Esophagus squamous epithelium (tissue), 5 donors: ENCODE measurements around the gene TXNDC2. TPM values are rescaled to one million over a fixed set of nuclear protein-coding genes. Genes with fewer than 3 reads are reported as not detected.

Experiments
- DNase-seq: peaks from one replicate; lab custom pipeline; 2025; lab: John Stamatoyannopoulos, UW
- H3K27ac ChIP-seq, 4 donors: fragments of 200-600 bp; sonication (generic); one replicate each; pipeline ENCODE4 v1.5.1; 2016 to 2019; ENCODE audit warnings: mild to moderate bottlenecking in 1 of 4
- H3K27me3 ChIP-seq, 4 donors: fragments of 200-600 bp; sonication (generic); 1 replicate in 3 of 4; 2 replicates in 1 of 4; pipeline versions ENCODE4 v1.5.1 to v1.6.0; 2017 to 2021; ENCODE audit warnings: antibody characterized with exemption in 1 of 4
- H3K36me3 ChIP-seq, 3 donors: fragments of 200-600 bp; sonication (generic); one replicate each; pipeline ENCODE4 v1.5.1; 2016 to 2019
- H3K4me1 ChIP-seq, 3 donors: fragments of 200-600 bp; sonication (generic); one replicate each; pipeline ENCODE4 v1.5.1; 2017 to 2019
- H3K4me3 ChIP-seq, 4 donors: fragments of 200-600 bp; sonication (generic); 1 replicate in 3 of 4; 2 replicates in 1 of 4; pipeline ENCODE4 v1.5.1; 2016 to 2019; ENCODE audit warnings: mild to moderate bottlenecking in 2 of 4, moderate library complexity in 1 of 4
- H3K9me3 ChIP-seq, 3 donors: fragments of 200-600 bp; sonication (generic); one replicate each; pipeline ENCODE4 v1.5.1; 2016 to 2019
- POLR2A ChIP-seq, 4 donors: fragments of 450-650 bp; IDR thresholded peaks; one replicate each; pipeline ENCODE4 v1.6.1; 2017; ENCODE audit warnings: antibody characterized with exemption in 4 of 4, mild to moderate bottlenecking in 4 of 4, moderate library complexity in 3 of 4
- WGBS, 2 donors: methylation state at CpG; one replicate each; pipeline ENCODE4 v1.1.5; 2018; 5-methylcytosine and 5-hydroxymethylcytosine counted together
- intact Hi-C: fragments of 100-400 bp; cut with DNase I; formaldehyde crosslinking; loops from one replicate; pipeline ENCODE4 v1.15.0; 2022
- total RNA-seq, 4 donors: library from RNA; depleted of rRNA; stranded (reverse); fragments of >200 nt; gene quantifications; one replicate each; pipeline ENCODE4 v1.1.0, GENCODE V29; 2016
- TF ChIP-seq, protein P1 (sequence below), 6 experiments: fragments of 450-650 bp in 4 of 6; fragments of 200-600 bp in 2 of 6; sonication (generic) in 2 of 6; IDR thresholded peaks; one replicate each; pipeline ENCODE4 v1.5.1; 2016 to 2019; ENCODE audit warnings: antibody characterized with exemption in 6 of 6, mild to moderate bottlenecking in 4 of 6, moderate library complexity in 4 of 6
- donor health status: DM: yes; HTN: yes; CAD: no.

Gene TXNDC2
- total RNA-seq, 4 donors from 2014 or later = 0.09 TPM; not detected in 3

DNA sequence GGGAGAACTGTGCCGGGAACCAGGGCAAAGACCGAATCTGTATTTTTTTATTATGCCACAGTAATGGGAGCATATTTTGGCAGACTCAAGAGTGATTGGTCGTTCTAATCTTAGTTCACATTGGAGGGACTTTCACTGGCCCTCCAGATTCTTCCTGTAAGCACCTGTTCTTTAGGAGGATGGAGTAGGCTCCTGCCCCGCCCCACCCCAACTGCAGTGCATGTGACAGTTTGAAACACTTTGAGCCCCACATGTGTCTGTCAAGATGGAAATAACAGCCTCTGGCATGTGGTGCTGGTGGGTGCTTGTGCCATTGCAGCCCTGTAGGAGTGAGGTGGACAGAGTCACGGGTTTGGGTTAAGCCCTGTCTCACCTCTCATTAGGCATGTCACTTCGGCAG lies 43.3 kb upstream of the TXNDC2 start:
- 88 to 99% methylated on average over 6 of the region's 6 CpGs for WGBS, 2 donors
- H3K27me3 ChIP-seq = no peaks in the 10 kb centered on the region
- no peak overlapping the region for H3K27ac ChIP-seq
- intact Hi-C loops = no loop called here
- peaks cover 0 to 40% (median 16%) of the 10 kb centered on the region in 3 donors for H3K4me1 ChIP-seq
- DNase-seq = no peak
- no peak overlapping the region for H3K4me3 ChIP-seq
- H3K9me3 ChIP-seq = no peaks in the 10 kb centered on the region
- TF ChIP-seq POLR2A (IDR thresholded peaks at IDR 0.05) = no peak
- TF ChIP-seq, protein P1, sequence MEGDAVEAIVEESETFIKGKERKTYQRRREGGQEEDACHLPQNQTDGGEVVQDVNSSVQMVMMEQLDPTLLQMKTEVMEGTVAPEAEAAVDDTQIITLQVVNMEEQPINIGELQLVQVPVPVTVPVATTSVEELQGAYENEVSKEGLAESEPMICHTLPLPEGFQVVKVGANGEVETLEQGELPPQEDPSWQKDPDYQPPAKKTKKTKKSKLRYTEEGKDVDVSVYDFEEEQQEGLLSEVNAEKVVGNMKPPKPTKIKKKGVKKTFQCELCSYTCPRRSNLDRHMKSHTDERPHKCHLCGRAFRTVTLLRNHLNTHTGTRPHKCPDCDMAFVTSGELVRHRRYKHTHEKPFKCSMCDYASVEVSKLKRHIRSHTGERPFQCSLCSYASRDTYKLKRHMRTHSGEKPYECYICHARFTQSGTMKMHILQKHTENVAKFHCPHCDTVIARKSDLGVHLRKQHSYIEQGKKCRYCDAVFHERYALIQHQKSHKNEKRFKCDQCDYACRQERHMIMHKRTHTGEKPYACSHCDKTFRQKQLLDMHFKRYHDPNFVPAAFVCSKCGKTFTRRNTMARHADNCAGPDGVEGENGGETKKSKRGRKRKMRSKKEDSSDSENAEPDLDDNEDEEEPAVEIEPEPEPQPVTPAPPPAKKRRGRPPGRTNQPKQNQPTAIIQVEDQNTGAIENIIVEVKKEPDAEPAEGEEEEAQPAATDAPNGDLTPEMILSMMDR (IDR thresholded peaks at IDR 0.05) = no peak
- H3K36me3 ChIP-seq = no peaks in the 10 kb centered on the region

DNA sequence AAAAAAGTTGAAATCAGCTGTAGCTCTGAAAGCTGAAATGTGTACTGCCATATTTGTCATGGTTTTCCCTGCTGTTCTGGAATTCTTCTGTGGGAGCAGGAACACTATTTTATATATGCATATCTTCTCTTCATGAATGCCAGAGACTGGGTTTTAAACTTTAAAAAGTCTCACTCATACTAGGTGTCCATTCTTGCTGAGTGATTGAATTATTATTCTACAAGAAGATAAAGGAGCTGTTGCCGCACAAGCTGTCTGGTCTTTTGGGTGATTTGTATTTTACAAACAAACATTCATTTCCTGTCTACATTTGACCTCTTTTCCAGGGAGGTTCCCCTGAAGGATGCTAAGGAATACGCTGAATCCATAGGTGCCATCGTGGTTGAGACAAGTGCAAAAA lies 40.5 kb upstream of the TXNDC2 start:
- TF ChIP-seq, protein P1 (IDR thresholded peaks at IDR 0.05) = no peak
- no peak for TF ChIP-seq POLR2A (IDR thresholded peaks at IDR 0.05)
- intact Hi-C loops = no loop called here
- Histone ChIP-seq H3K27ac (no peak overlapping the region), H3K4me1 (peaks cover 10 to 49% (median 17%) of the 10 kb centered on the region in 3 donors), H3K27me3 (no peaks in the 10 kb centered on the region), H3K4me3 (no peak overlapping the region), H3K9me3 (no peaks in the 10 kb centered on the region), H3K36me3 (peaks cover 0 to 7% (median 0%) of the 10 kb centered on the region in 3 donors)
- 81 to 86% methylated on average over 3 of the region's 3 CpGs for WGBS, 2 donors
- DNase-seq = no peak

DNA sequence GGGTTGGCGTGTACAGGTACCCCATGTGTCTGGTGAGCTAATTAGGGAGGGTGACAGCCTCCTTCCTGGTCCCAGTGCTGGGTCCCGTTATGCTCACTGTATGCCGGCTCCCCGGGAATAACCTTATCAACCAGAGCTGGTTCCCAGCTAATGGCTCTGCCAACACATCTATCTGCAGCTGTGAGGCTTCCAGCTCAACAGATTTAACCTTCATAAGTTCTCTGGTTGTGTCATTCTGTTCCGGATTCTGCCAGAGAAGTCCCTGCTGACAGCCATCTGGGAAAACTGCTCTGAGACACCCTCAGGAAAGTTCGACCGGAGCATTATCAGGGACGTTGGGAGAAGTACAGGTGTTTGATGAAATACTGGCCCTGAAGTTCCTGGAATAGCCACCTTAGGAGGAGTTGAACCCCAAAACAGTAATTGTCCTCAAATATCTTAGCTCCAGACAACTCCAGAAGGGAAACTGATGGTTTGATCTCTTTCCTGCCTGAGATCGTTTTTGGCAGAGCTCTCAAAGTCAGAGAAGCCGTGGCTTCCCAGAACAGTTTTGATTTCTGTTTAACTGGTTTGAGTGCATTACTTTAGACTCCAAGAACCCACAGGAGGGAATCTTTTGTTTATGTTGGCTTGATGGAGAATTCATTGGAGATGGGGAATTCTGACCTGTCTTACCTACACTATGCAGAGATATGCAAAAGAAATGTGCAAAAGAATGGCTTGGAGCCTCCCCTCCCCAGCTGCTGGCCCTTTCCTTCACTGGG lies 39.4 kb upstream of the TXNDC2 start:
- Histone ChIP-seq H3K4me1 (peaks cover 17 to 60% (median 27%) of the 10 kb centered on the region in 3 donors), H3K4me3 (peak overlapping the region in 1 of 4 donors; percentile 43), H3K27ac (peak overlapping the region; percentile 22 to 77 (median 56)), H3K36me3 (peaks cover 0 to 7% (median 0%) of the 10 kb centered on the region in 3 donors), H3K27me3 (no peaks in the 10 kb centered on the region), H3K9me3 (no peaks in the 10 kb centered on the region)
- TF ChIP-seq POLR2A (IDR thresholded peaks at IDR 0.05) = no peak
- TF ChIP-seq, protein P1 (IDR thresholded peaks at IDR 0.05) = no peak
- intact Hi-C loops = no loop called here
- 25 to 44% methylated on average over 9 to 10 of the region's 10 CpGs for WGBS, 2 donors
- DNase-seq = no peak

DNA sequence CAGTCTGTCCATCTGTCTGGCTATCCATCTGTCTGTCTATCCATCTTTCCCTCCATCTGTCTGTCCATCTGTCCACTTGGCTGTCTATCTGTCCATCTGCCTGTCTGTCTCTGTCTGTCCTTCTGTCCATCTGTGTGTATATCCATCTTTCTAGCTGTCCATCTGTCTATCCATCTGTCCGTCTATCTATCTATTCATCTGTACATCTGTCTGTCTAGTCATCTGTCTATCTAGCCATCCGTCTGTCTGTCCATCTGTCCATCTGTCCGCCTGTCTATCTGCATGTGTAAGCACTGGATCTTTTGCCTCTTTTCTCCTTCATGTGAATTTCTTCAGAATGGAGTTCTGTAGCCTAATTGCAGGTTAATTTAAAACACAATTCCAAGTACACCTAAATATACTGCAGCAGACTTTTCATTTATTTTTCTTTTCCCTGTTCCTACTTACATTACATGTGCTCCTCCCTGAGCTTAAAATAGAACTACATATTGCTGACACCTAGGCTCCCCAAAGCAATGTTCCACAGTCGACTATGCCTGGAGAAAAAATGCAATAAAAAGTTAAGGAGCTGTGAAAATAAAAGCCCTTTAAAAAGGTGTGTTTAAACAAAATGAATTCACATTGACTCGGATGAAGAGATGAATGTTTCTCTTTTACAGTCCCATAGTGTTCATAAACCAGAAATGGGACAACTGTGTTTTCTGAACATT lies 37.4 kb upstream of the TXNDC2 start:
- Histone ChIP-seq H3K4me3 (no peak overlapping the region), H3K27me3 (no peaks in the 10 kb centered on the region), H3K9me3 (no peaks in the 10 kb centered on the region), H3K4me1 (peaks cover 18 to 67% (median 29%) of the 10 kb centered on the region in 3 donors), H3K27ac (no peak overlapping the region), H3K36me3 (peaks cover 0 to 7% (median 0%) of the 10 kb centered on the region in 3 donors)
- WGBS, 2 donors = 73 to 83% methylated on average over 5 of the region's 5 CpGs
- intact Hi-C loops = no loop called here
- DNase-seq = no peak
- TF ChIP-seq, protein P1 (IDR thresholded peaks at IDR 0.05) = no peak
- TF ChIP-seq POLR2A (IDR thresholded peaks at IDR 0.05) = no peak
